ENCODE results near the gene TBCEL. TPM values are rescaled to one million over a fixed set of nuclear protein-coding genes. Genes with fewer than 3 reads are reported as not detected.
"Not testable (repeated sequence)": the region's sequence is repeated elsewhere in the genome, so short reads cannot be mapped to it uniquely, and the experiment has no call there.

TBCEL gene
- total and polyA plus RNA-seq, 10 of the 15 experiments (the other 5 are each of a cell fraction or from before 2014, with no cell fraction given) = 2.0 to 10.4 (median 7.3) TPM

GRCh38 chr11:121031167-121031566, 7.3 kb downstream of the TBCEL start:
- Histone ChIP-seq H3K9me3 (replicated peaks; ENCODE audit: control insufficient read depth, insufficient read depth, low read length) (no peaks in the 10 kb centered on the region; the same call in 1 of the 3 replicates), H3K27me3 (replicated peaks in 1 of 2; ENCODE audit: control insufficient read depth in 2 of 2, insufficient read depth in 2 of 2, low read length in 1 of 2) (no peaks in the 10 kb centered on the region), H2AFZ (ENCODE audit: control insufficient read depth, low read depth, low read length) (no peak overlapping the region), H4K20me1 (ENCODE audit: control insufficient read depth, insufficient read depth) (no peaks in the 10 kb centered on the region), H3K27ac (ENCODE audit: control insufficient read depth, insufficient read depth) (no peak overlapping the region), H3K9ac (ENCODE audit: control insufficient read depth, insufficient read depth, low read length) (no peak overlapping the region), H3K36me3 (ENCODE audit: control insufficient read depth in 2 of 2, insufficient read depth in 2 of 2, low read length in 1 of 2) (no peaks in the 10 kb centered on the region), H3K4me3 (no peak overlapping the region), H3K4me1 (ENCODE audit: control insufficient read depth, insufficient read depth, low read length) (peaks cover 13% of the 10 kb centered on the region), H3K4me2 (ENCODE audit: control insufficient read depth, insufficient read depth) (no peak overlapping the region), H3K79me2 (ENCODE audit: control insufficient read depth, insufficient read depth, low read length) (peaks cover 2% of the 10 kb centered on the region)
- in situ Hi-C loops (cut with MboI) = no loop called here
- no peak for DNase-seq (ENCODE audit: low read depth, low spot score)
- FAIRE-seq = no peak
- no TSS peak for BruUV-seq (replicated peaks)
- RAD21 ChIA-PET (ENCODE audit: unreplicated experiment) = no interaction called here
- TF ChIP-seq E2F8 (IDR thresholded peaks at IDR 0.05; ENCODE audit: low read depth, partially characterized antibody) = no peak
- TF ChIP-seq DPF2 (IDR thresholded peaks at IDR 0.05) = no peak
- no peak for TF ChIP-seq FOS (IDR thresholded peaks at IDR 0.05; ENCODE audit: borderline replicate concordance, extremely low read depth, insufficient read length)
- no peak for TF ChIP-seq TCF12 (IDR thresholded peaks at IDR 0.05; ENCODE audit: low read depth, low read length)
- no peak for TF ChIP-seq KAT2A (conservative IDR thresholded peaks at IDR 0.05; ENCODE audit: control insufficient read depth, low read depth, low read length)
- TF ChIP-seq ZBTB40 (IDR thresholded peaks at IDR 0.05; ENCODE audit: borderline replicate concordance) = no peak
- CTCF ChIA-PET = no interaction called here
- SMC1A ChIA-PET (ENCODE audit: uncharacterized antibody, unreplicated experiment) = no interaction called here
- POLR2A ChIA-PET = no interaction called here
- 92% methylated on average over 2 of the region's 2 CpGs for WGBS (ENCODE audit: insufficient coverage, insufficient replicate concordance, low lambda C conversion rate, missing lambda C conversion rate)
- intact Hi-C loops (cut with micrococcal nuclease; ENCODE audit: unreplicated experiment) = no loop called here
- ATAC-seq = no peak

GRCh38 chr11:121031648-121032047, 7.7 kb downstream of the TBCEL start:
- H3K9me3 ChIP-seq (replicated peaks; ENCODE audit: control insufficient read depth, insufficient read depth, low read length); H4K20me1 ChIP-seq (ENCODE audit: control insufficient read depth, insufficient read depth); H3K4me2 ChIP-seq (ENCODE audit: control insufficient read depth, insufficient read depth); BruUV-seq (replicated peaks); H3K4me3 ChIP-seq; H3K36me3 ChIP-seq (ENCODE audit: control insufficient read depth in 2 of 2, insufficient read depth in 2 of 2, low read length in 1 of 2); POLR2A ChIA-PET; DNase-seq (ENCODE audit: low read depth, low spot score); H2AFZ ChIP-seq (ENCODE audit: control insufficient read depth, low read depth, low read length); in situ Hi-C loops (cut with MboI); ATAC-seq; H3K27ac ChIP-seq (ENCODE audit: control insufficient read depth, insufficient read depth); H3K79me2 ChIP-seq (ENCODE audit: control insufficient read depth, insufficient read depth, low read length); H3K27me3 ChIP-seq (replicated peaks in 1 of 2; ENCODE audit: control insufficient read depth in 2 of 2, insufficient read depth in 2 of 2, low read length in 1 of 2); H3K9ac ChIP-seq (ENCODE audit: control insufficient read depth, insufficient read depth, low read length); FAIRE-seq; RAD21 ChIA-PET (ENCODE audit: unreplicated experiment): not testable (repeated sequence)
- ChIA-PET CTCF (interaction anchor here (1.1 kb wide), 2 partner anchors 81 to 163 kb away, joined by 3 to 9 read pairs; no protein-coding TSS in a partner anchor), SMC1A (ENCODE audit: uncharacterized antibody, unreplicated experiment) (interaction anchor here (1.0 kb wide), 1 partner anchor 96 kb away, joined by 5 read pairs; no protein-coding TSS in a partner anchor)
- H3K4me1 ChIP-seq (ENCODE audit: control insufficient read depth, insufficient read depth, low read length) = peaks cover 14% of the 10 kb centered on the region
- intact Hi-C loops (cut with micrococcal nuclease; ENCODE audit: unreplicated experiment) = loop anchor here (2.0 kb wide), 2 partner anchors 81 to 163 kb away; no protein-coding TSS in a partner anchor
- WGBS (ENCODE audit: insufficient coverage, insufficient replicate concordance, low lambda C conversion rate, missing lambda C conversion rate) = 94% methylated on average over 4 of the region's 4 CpGs
